ENCODE results near the gene ENPP3. TPM values are rescaled to one million over a fixed set of nuclear protein-coding genes. Genes with fewer than 3 reads are reported as not detected.
A peak's percentile ranks its signal among the peaks of the same experiment; 100 is the strongest.

The ENPP3 gene
- total and polyA plus RNA-seq, 2 of the 13 experiments (the other 11 are each of a cell fraction or from before 2014, with no cell fraction given) = 40.0 to 75.4 TPM

DNA sequence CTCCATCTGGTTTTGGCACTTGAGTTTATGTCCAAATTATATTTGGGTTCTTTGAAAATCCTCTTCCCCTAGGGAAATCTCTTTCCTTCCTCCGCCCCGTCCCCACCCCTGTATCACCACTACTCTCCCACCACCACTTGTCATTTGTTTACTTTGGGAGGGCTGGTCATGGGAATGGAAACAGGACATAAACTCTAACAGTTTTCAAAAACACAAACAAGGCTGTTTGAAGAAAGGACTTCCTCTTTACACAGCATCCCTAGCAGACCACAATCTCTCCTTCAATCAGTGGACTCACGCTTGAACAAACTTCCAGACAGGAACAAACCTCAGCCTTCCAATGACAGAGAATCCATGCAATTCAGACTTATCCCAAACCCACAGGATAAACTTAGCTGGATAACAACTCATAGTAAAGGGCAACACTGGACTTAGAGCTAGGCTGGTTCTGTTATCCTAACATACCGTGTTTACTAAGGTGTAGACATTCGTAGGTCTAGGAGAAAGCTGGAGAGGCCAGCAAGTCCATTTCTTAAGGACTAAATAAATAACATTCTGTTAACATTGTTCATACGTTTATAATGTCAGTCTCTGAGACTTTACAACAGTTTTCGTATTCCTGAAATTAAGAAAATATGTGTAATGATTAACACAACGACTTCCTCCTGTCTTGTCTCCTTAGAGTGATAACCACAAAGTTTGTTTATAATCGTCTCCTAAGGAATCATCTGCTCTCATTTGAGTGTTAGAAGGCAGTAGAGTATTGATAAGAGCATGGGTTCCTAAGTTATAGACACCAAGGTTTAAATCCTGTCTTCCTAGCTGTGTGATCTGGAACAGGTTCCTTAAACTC, 117.8 kb downstream of the ENPP3 start (continued):
- TF ChIP-seq, protein P1, sequence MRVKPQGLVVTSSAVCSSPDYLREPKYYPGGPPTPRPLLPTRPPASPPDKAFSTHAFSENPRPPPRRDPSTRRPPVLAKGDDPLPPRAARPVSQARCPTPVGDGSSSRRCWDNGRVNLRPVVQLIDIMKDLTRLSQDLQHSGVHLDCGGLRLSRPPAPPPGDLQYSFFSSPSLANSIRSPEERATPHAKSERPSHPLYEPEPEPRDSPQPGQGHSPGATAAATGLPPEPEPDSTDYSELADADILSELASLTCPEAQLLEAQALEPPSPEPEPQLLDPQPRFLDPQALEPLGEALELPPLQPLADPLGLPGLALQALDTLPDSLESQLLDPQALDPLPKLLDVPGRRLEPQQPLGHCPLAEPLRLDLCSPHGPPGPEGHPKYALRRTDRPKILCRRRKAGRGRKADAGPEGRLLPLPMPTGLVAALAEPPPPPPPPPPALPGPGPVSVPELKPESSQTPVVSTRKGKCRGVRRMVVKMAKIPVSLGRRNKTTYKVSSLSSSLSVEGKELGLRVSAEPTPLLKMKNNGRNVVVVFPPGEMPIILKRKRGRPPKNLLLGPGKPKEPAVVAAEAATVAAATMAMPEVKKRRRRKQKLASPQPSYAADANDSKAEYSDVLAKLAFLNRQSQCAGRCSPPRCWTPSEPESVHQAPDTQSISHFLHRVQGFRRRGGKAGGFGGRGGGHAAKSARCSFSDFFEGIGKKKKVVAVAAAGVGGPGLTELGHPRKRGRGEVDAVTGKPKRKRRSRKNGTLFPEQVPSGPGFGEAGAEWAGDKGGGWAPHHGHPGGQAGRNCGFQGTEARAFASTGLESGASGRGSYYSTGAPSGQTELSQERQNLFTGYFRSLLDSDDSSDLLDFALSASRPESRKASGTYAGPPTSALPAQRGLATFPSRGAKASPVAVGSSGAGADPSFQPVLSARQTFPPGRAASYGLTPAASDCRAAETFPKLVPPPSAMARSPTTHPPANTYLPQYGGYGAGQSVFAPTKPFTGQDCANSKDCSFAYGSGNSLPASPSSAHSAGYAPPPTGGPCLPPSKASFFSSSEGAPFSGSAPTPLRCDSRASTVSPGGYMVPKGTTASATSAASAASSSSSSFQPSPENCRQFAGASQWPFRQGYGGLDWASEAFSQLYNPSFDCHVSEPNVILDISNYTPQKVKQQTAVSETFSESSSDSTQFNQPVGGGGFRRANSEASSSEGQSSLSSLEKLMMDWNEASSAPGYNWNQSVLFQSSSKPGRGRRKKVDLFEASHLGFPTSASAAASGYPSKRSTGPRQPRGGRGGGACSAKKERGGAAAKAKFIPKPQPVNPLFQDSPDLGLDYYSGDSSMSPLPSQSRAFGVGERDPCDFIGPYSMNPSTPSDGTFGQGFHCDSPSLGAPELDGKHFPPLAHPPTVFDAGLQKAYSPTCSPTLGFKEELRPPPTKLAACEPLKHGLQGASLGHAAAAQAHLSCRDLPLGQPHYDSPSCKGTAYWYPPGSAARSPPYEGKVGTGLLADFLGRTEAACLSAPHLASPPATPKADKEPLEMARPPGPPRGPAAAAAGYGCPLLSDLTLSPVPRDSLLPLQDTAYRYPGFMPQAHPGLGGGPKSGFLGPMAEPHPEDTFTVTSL (CRISPR knock-in tag; IDR thresholded peaks at IDR 0.05; ENCODE audit: borderline replicate concordance) = peak; percentile 100
- peak; percentile 70 for TF ChIP-seq HNF1A (IDR thresholded peaks at IDR 0.05; ENCODE audit: low read depth)
- TF ChIP-seq HNF1A (CRISPR knock-in tag; IDR thresholded peaks at IDR 0.05; ENCODE audit: borderline replicate concordance) = peak; percentile 91; the same call in 1 of the 2 replicates
- peak; percentile 91; the same call in 1 of the 2 replicates for TF ChIP-seq ZNF670 (CRISPR knock-in tag; IDR thresholded peaks at IDR 0.05; ENCODE audit: borderline replicate concordance)
- TF ChIP-seq SALL1 (CRISPR knock-in tag; IDR thresholded peaks at IDR 0.05) = peak; percentile 92; the same call in 1 of the 2 replicates
- TF ChIP-seq SAFB2 (CRISPR knock-in tag; IDR thresholded peaks at IDR 0.05; ENCODE audit: borderline replicate concordance, low read depth) = no peak; the same call in 1 of the 2 replicates
- TF ChIP-seq FOXC1 (CRISPR knock-in tag; IDR thresholded peaks at IDR 0.05; ENCODE audit: borderline replicate concordance) = peak; percentile 33; the same call in 1 of the 2 replicates
- no peak for TF ChIP-seq NPAS2 (CRISPR knock-in tag; IDR thresholded peaks at IDR 0.05; ENCODE audit: borderline replicate concordance)
- TF ChIP-seq ZNF644 (CRISPR knock-in tag; IDR thresholded peaks at IDR 0.05; ENCODE audit: low read depth) = peak; percentile 76
- no peak for TF ChIP-seq ZBTB3 (CRISPR knock-in tag; IDR thresholded peaks at IDR 0.05; ENCODE audit: borderline replicate concordance, low read depth)
- TF ChIP-seq ZNF737 (CRISPR knock-in tag; IDR thresholded peaks at IDR 0.05; ENCODE audit: borderline replicate concordance) = no peak
- 0 out of 2 replicates have a peak, but pooled peaks have one; percentile 4 for TF ChIP-seq ZNF784 (CRISPR knock-in tag; IDR thresholded peaks at IDR 0.05; ENCODE audit: borderline replicate concordance)
- TF ChIP-seq LCORL (IDR thresholded peaks at IDR 0.05) = peak; percentile 81
- peak; percentile 95 for TF ChIP-seq LCORL (CRISPR knock-in tag; IDR thresholded peaks at IDR 0.05)
- TF ChIP-seq POLR2AphosphoS5 (IDR thresholded peaks at IDR 0.05; ENCODE audit: low read depth, low read length) = no peak; the same call in 1 of the 2 replicates
- peak; percentile 73; the same call in 1 of the 2 replicates for TF ChIP-seq AKAP8 (CRISPR knock-in tag; IDR thresholded peaks at IDR 0.05)
- peak; percentile 84 for TF ChIP-seq ZKSCAN8 (CRISPR knock-in tag; IDR thresholded peaks at IDR 0.05; ENCODE audit: borderline replicate concordance)
- TF ChIP-seq NFKBIZ (CRISPR knock-in tag; IDR thresholded peaks at IDR 0.05) = peak; percentile 77
